HepG2 (cell line): Measurements from ENCODE around the gene SLC13A3. TPM values are rescaled to one million over a fixed set of nuclear protein-coding genes. Genes with fewer than 3 reads are reported as not detected.

Source experiments
- ATAC-seq: fragments of 200-7000 bp; cut with Tn5 transposase; 3 replicates; pipeline ENCODE4 v1.9.1; 2020; ENCODE audit warnings: mild to moderate bottlenecking, moderate library complexity
- BruUV-seq: library from RNA; stranded (reverse); fragments of 400-500 nt; replicated peaks from 2 replicates; lab custom pipeline; 2021; lab: Mats Ljungman, UMichigan
- CTCF ChIA-PET: fragments of 300-600 bp; formaldehyde crosslinking; extraction: SDS; loops from one replicate; lab custom pipeline; 2021; ENCODE audit warnings: low total read pairs, inconsistent platforms, low intra/inter-chr PET ratio; lab: Yijun Ruan, JAX
- POLR2A ChIA-PET: fragments of 350-600 bp; sonication (Branson Sonifier 250); formaldehyde crosslinking; loops from one replicate; lab custom pipeline; 2020; ENCODE audit warnings: antibody characterized with exemption, inconsistent platforms; lab: Yijun Ruan, JAX
- DNase-seq: peaks from one replicate; pipeline ENCODE4 v3.0.0-alpha.2; 2015; ENCODE audit warnings: low spot score
- FAIRE-seq: peaks from 3 replicates; lab custom pipeline; 2011; peaks lifted over from hg19 to GRCh38; lab: Jason Lieb, UNC
- H2AFZ ChIP-seq: one replicate; pipeline ENCODE4 v1.6.1; 2011; ENCODE audit warnings: low read length, inconsistent platforms
- H3K27ac ChIP-seq: fragments of 300-600 bp; 3 replicates; pipeline ENCODE4 v1.8.0; 2011; ENCODE audit warnings: mixed run types, mild to moderate bottlenecking, mixed read lengths, low read length, inconsistent platforms; ENCODE audit not compliant: insufficient read depth; ENCODE audit errors: extremely low read length
- H3K27me3 ChIP-seq, 2 experiments: fragments of 200-600 bp in 1 of 2; 2 replicates in 1 of 2; 3 replicates in 1 of 2; pipeline versions ENCODE4 v1.6.0 to v1.8.0; 2011; ENCODE audit warnings: low read length in 2 of 2, mild to moderate bottlenecking in 2 of 2, moderate library complexity in 2 of 2, inconsistent platforms in 1 of 2; ENCODE audit not compliant: insufficient read depth in 2 of 2, control insufficient read depth in 1 of 2
- H3K36me3 ChIP-seq, 2 experiments: fragments of 200-600 bp in 1 of 2; replicated peaks in 1 of 2; 2 replicates in 1 of 2; 3 replicates in 1 of 2; pipeline versions ENCODE4 v1.5.1 to v1.8.0; 2011; ENCODE audit warnings: low read length in 2 of 2, inconsistent platforms in 1 of 2; ENCODE audit not compliant: insufficient read depth in 2 of 2, control insufficient read depth in 1 of 2
- H3K4me1 ChIP-seq: 2 replicates; pipeline ENCODE4 v1.5.1; 2012; ENCODE audit warnings: low read length, inconsistent platforms; ENCODE audit not compliant: insufficient read depth
- H3K4me2 ChIP-seq: 2 replicates; pipeline ENCODE4 v1.6.0; 2011; ENCODE audit warnings: low read depth, low read length, inconsistent platforms
- H3K4me3 ChIP-seq, 3 experiments: fragments of 200-600 bp in 1 of 3; sonication (generic), shearing (Covaris generic) in 1 of 3; replicated peaks in 1 of 3; 2 replicates each; pipeline ENCODE4 v1.5.1; 2011 to 2016; ENCODE audit warnings: low read length in 3 of 3, inconsistent platforms in 2 of 3, low read depth in 2 of 3, mild to moderate bottlenecking in 2 of 3, control low read depth in 1 of 3, mixed read lengths in 1 of 3; ENCODE audit not compliant: insufficient read depth in 1 of 3
- H3K79me2 ChIP-seq: one replicate; pipeline ENCODE4 v1.6.1; 2011; ENCODE audit warnings: low read length, inconsistent platforms; ENCODE audit not compliant: insufficient read depth
- H3K9ac ChIP-seq: 2 replicates; pipeline ENCODE4 v1.6.0; 2011; ENCODE audit warnings: mild to moderate bottlenecking, low read depth, low read length, inconsistent platforms; ENCODE audit not compliant: insufficient read depth
- H3K9me3 ChIP-seq: 2 replicates; pipeline ENCODE4 v1.5.1; 2012; ENCODE audit warnings: mild to moderate bottlenecking, low read length
- H4K20me1 ChIP-seq: 2 replicates; pipeline ENCODE4 v1.6.0; 2011; ENCODE audit warnings: inconsistent platforms, mild to moderate bottlenecking, low read length, moderate library complexity; ENCODE audit not compliant: insufficient read depth
- ATRX ChIP-seq: sonication (generic); formaldehyde crosslinking; IDR thresholded peaks from 2 replicates; pipeline ENCODE4 v1.4.0; 2020; ENCODE audit warnings: missing genetic modification reagents, borderline replicate concordance
- DNMT1 ChIP-seq: sonication (generic); formaldehyde crosslinking; IDR thresholded peaks from 2 replicates; pipeline ENCODE4 v1.5.1; 2020; ENCODE audit warnings: mild to moderate bottlenecking, missing genetic modification reagents
- KLF11 ChIP-seq: IDR thresholded peaks from 2 replicates; pipeline ENCODE4 v1.6.1; 2016; ENCODE audit warnings: missing compliant biosample characterization
- NR2F1 ChIP-seq, 2 experiments: fragments of 450-650 bp in 1 of 2; formaldehyde crosslinking in 1 of 2; IDR thresholded peaks; 2 replicates each; pipeline versions ENCODE4 v1.5.0 to v1.6.1; 2016 to 2020; ENCODE audit warnings: mild to moderate bottlenecking in 1 of 2, missing compliant biosample characterization in 1 of 2, missing genetic modification reagents in 1 of 2, moderate library complexity in 1 of 2
- SNAPC5 ChIP-seq: sonication (generic); formaldehyde crosslinking; IDR thresholded peaks from 2 replicates; pipeline ENCODE4 v1.8.1; 2023; ENCODE audit warnings: mild to moderate bottlenecking, missing genetic modification reagents, borderline replicate concordance
- SOX6 ChIP-seq, 2 experiments: fragments of 450-650 bp in 1 of 2; sonication (generic) in 1 of 2; formaldehyde crosslinking in 1 of 2; IDR thresholded peaks; 2 replicates each; pipeline versions ENCODE4 v1.4.0 to v1.6.1; 2017 to 2020; ENCODE audit warnings: antibody characterized with exemption in 1 of 2, mild to moderate bottlenecking in 1 of 2, missing genetic modification reagents in 1 of 2
- TSC22D2 ChIP-seq: sonication (generic); formaldehyde crosslinking; IDR thresholded peaks from 2 replicates; pipeline ENCODE4 v1.5.1; 2020; ENCODE audit warnings: missing genetic modification reagents, mild to moderate bottlenecking, borderline replicate concordance
- ZFP90 ChIP-seq: sonication (generic); formaldehyde crosslinking; IDR thresholded peaks from 2 replicates; pipeline ENCODE4 v1.8.0; 2022; ENCODE audit warnings: missing genetic modification reagents, mild to moderate bottlenecking, inconsistent platforms, borderline replicate concordance
- ZNF256 ChIP-seq: sonication (generic); formaldehyde crosslinking; conservative IDR thresholded peaks from 2 replicates; pipeline ENCODE4 v1.4.0; 2020; ENCODE audit warnings: missing genetic modification reagents
- ZNF280B ChIP-seq: sonication (generic); formaldehyde crosslinking; IDR thresholded peaks from 2 replicates; pipeline ENCODE4 v1.5.0; 2020; ENCODE audit warnings: missing genetic modification reagents, mild to moderate bottlenecking, borderline replicate concordance
- ZNF296 ChIP-seq: sonication (generic); formaldehyde crosslinking; conservative IDR thresholded peaks from 2 replicates; pipeline ENCODE4 v1.5.0; 2020; ENCODE audit warnings: mild to moderate bottlenecking, missing genetic modification reagents
- ZNF589 ChIP-seq: sonication (generic); formaldehyde crosslinking; conservative IDR thresholded peaks from 2 replicates; pipeline ENCODE4 v1.8.0; 2022; ENCODE audit warnings: mild to moderate bottlenecking, moderate library complexity, missing genetic modification reagents
- ZSCAN31 ChIP-seq: sonication (generic); formaldehyde crosslinking; IDR thresholded peaks from 2 replicates; pipeline ENCODE4 v1.5.0; 2020; ENCODE audit warnings: low read depth, mild to moderate bottlenecking, missing genetic modification reagents
- WGBS: methylation state at CpG from one replicate; pipeline ENCODE4 v1.1.6; 2017; ENCODE audit warnings: low lambda C conversion rate; 5-methylcytosine and 5-hydroxymethylcytosine counted together
- in situ Hi-C: cut with HindIII; loops from 2 replicates; pipeline ENCODE4 v1.10.0; 2017; ENCODE audit warnings: low pct_unique_long_range_greater_than_20kb; ENCODE audit not compliant: extremely low pct_ligation_motif_present
- intact Hi-C: fragments of 100-400 bp; cut with micrococcal nuclease; formaldehyde crosslinking; loops from one replicate; pipeline ENCODE4 v1.10.0; 2022; ENCODE audit not compliant: unreplicated experiment
- polyA plus RNA-seq, 8 experiments: library from polyadenylated mRNA; depleted of rRNA in 3 of 8; stranded (reverse) in 7 of 8; unstranded in 1 of 8; fragments of >200 nt; fragmentation: Illumina TruSeq in 4 of 8; extraction: Trizol in 4 of 8; gene quantifications; 2 replicates each; pipeline versions ENCODE4 v1.2.1 to v1.2.3, GENCODE V29; 2011 to 2016; ENCODE audit warnings: low read depth in 4 of 8, missing spikeins in 1 of 8, mixed read lengths in 1 of 8; ENCODE audit not compliant: insufficient read depth in 1 of 8
- total RNA-seq, 5 experiments: library from RNA; depleted of rRNA; stranded (reverse); fragments of >200 nt; fragmentation: Illumina TruSeq; extraction: Trizol; gene quantifications; 2 replicates each; pipeline ENCODE4 v1.2.3, GENCODE V29; 2016; ENCODE audit warnings: low read depth in 1 of 5
- TF ChIP-seq, protein P1 (sequence below): IDR thresholded peaks from 2 replicates; pipeline ENCODE4 v1.6.1; 2016; ENCODE audit warnings: low read depth

The SLC13A3 gene
- total and polyA plus RNA-seq, 2 of the 13 experiments (the other 11 are each of a cell fraction or from before 2014, with no cell fraction given): 66.5 to 76.0 TPM

DNA sequence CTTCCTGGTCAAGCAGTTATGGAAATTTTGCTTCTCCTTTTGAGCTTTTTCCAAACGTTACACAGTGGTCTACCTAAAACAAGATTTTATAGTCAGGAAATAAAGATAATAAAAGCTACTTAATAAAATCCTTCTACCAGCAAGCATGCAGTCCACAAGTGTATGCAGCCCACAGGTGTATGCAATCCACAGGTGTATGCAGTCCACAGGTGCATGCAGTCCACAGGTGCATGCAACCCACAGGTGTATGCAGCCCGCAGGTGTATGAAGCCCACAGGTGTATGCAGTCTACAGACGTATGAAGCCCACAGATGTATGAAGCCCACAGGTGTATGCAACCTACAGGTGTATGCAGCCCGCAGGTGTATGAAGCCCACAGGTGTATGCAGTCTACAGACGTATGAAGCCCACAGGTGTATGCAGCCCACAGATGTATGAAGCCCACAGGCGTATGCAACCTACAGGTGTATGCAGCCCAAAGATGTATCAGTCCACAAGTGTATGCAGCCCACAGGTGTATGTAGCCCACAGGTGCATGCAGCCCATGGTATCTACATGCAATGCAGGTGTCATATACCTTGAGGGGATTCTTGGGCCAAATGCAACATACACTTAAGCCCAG, 74.4 kb downstream of the SLC13A3 start:
- no peak overlapping the region for H3K27ac ChIP-seq
- in situ Hi-C loops: no loop called here
- no peak for DNase-seq
- H3K4me2 ChIP-seq: no peak overlapping the region
- TF ChIP-seq NR2F1 (CRISPR knock-in tag; IDR thresholded peaks at IDR 0.05) (no peak), ZNF296 (CRISPR knock-in tag) (no peak), TSC22D2 (CRISPR knock-in tag) (no peak), ZFP90 (CRISPR knock-in tag) (no peak), ZNF256 (CRISPR knock-in tag) (no peak), SNAPC5 (CRISPR knock-in tag) (no peak), SOX6 (IDR thresholded peaks at IDR 0.05) (no peak), SOX6 (CRISPR knock-in tag; IDR thresholded peaks at IDR 0.05) (no peak), ZNF280B (CRISPR knock-in tag) (no peak), ZSCAN31 (CRISPR knock-in tag) (no peak), ATRX (CRISPR knock-in tag) (no peak), DNMT1 (CRISPR knock-in tag) (no peak), ZNF589 (CRISPR knock-in tag) (no peak), KLF11 (no peak)
- TF ChIP-seq, protein P1, sequence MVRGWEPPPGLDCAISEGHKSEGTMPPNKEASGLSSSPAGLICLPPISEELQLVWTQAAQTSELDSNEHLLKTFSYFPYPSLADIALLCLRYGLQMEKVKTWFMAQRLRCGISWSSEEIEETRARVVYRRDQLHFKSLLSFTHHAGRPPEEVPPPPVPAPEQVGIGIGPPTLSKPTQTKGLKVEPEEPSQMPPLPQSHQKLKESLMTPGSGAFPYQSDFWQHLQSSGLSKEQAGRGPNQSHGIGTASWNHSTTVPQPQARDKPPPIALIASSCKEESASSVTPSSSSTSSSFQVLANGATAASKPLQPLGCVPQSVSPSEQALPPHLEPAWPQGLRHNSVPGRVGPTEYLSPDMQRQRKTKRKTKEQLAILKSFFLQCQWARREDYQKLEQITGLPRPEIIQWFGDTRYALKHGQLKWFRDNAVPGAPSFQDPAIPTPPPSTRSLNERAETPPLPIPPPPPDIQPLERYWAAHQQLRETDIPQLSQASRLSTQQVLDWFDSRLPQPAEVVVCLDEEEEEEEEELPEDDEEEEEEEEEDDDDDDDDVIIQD (CRISPR knock-in tag): no peak
- TF ChIP-seq, all 625 proteins: peak for 0
- peaks cover 9% of the 10 kb centered on the region; the same call in 1 of the 2 replicates for H3K4me1 ChIP-seq
- no peak overlapping the region for H2AFZ ChIP-seq
- FAIRE-seq: no peak
- H3K9me3 ChIP-seq: no peaks in the 10 kb centered on the region
- H3K4me3 ChIP-seq: no peak overlapping the region
- ChIA-PET POLR2A (no interaction called here), CTCF (no interaction called here)
- H3K36me3 ChIP-seq: peaks cover 20 to 35% of the 10 kb centered on the region in 2 experiments
- no peaks in the 10 kb centered on the region for H4K20me1 ChIP-seq
- H3K9ac ChIP-seq: no peak overlapping the region
- 86% methylated on average over 6 of the region's 6 CpGs for WGBS
- H3K79me2 ChIP-seq: no peaks in the 10 kb centered on the region
- H3K27me3 ChIP-seq: no peaks in the 10 kb centered on the region
- BruUV-seq: no TSS peak
- intact Hi-C loops: no loop called here
- ATAC-seq: no peak
